Stimulated activated CD8-positive, alpha-beta memory T cell treated with anti-CD3 and anti-CD28 coated beads, Interleukin-15, amount 100 ng/mL, for 48 hours (primary cell): Measurements from ENCODE around the gene NCL.

Experiments
- DNase-seq, 2 donors: peaks; one replicate each; pipeline ENCODE4 v3.0.0-alpha.2; 2020; ENCODE audit warnings: low read depth in 2 of 2

NCL gene

GRCh38 chr2:231463698-231464575 is at the start of gene NCL:
NCL (minus strand) TSS chr2:231464484; CDS start chr2:231464353, 131 bp downstream.
- DNase-seq, result peak; percentile 73 to 74

GRCh38 chr2:231513746-231514224 is 49.5 kb upstream of the NCL start:
- DNase-seq, result no peak

- no peak for DNase-seq
Observed at GRCh38 chr2:231512222-231512621, 47.9 kb upstream of the NCL start.

GRCh38 chr2:231503766-231504165 is 39.5 kb upstream of the NCL start:
- no peak for DNase-seq

- DNase-seq, result no peak
Observed at GRCh38 chr2:231502596-231502995, 38.3 kb upstream of the NCL start.

GRCh38 chr2:231497651-231498050 is 33.4 kb upstream of the NCL start:
- DNase-seq, result no peak

GRCh38 chr2:231494669-231495068 is 30.4 kb upstream of the NCL start:
- no peak for DNase-seq

- DNase-seq, result no peak
Observed at GRCh38 chr2:231490801-231491200, 26.5 kb upstream of the NCL start.

- no peak for DNase-seq
Observed at GRCh38 chr2:231489990-231490389, 25.7 kb upstream of the NCL start.

- DNase-seq, result no peak
Observed at GRCh38 chr2:231488331-231488730, 24.0 kb upstream of the NCL start.

GRCh38 chr2:231486851-231487596 is 22.7 kb upstream of the NCL start:
- no peak for DNase-seq

- peak in 1 of 2 donors; percentile 19 for DNase-seq
Observed at GRCh38 chr2:231483398-231484329, 19.4 kb upstream of the NCL start.

GRCh38 chr2:231482806-231483391 is 18.6 kb upstream of the NCL start:
- peak; percentile 53 to 68 for DNase-seq

- DNase-seq, result no peak
Observed at GRCh38 chr2:231480781-231481180, 16.5 kb upstream of the NCL start.

- no peak for DNase-seq
Observed at GRCh38 chr2:231479455-231479854, 15.2 kb upstream of the NCL start.

- no peak for DNase-seq
Observed at GRCh38 chr2:231476920-231477319, 12.6 kb upstream of the NCL start.

GRCh38 chr2:231475965-231476364 is 11.7 kb upstream of the NCL start:
- no peak for DNase-seq

GRCh38 chr2:231472816-231473215 is 8.5 kb upstream of the NCL start:
- DNase-seq, result no peak

- DNase-seq, result no peak
Observed at GRCh38 chr2:231470246-231470900, 6.1 kb upstream of the NCL start.

GRCh38 chr2:231469583-231469950 is 5.3 kb upstream of the NCL start:
- no peak for DNase-seq
